HG03039 (cell line): ENCODE data around the gene GRID2.

ENCODE experiments used
- ATAC-seq: cut with Tn5 transposase; IDR thresholded peaks from one replicate; pipeline ENCODE4 v1.9.1; 2021; ENCODE audit warnings: mild to moderate bottlenecking, moderate library complexity; ENCODE audit not compliant: unreplicated experiment

The GRID2 gene

DNA sequence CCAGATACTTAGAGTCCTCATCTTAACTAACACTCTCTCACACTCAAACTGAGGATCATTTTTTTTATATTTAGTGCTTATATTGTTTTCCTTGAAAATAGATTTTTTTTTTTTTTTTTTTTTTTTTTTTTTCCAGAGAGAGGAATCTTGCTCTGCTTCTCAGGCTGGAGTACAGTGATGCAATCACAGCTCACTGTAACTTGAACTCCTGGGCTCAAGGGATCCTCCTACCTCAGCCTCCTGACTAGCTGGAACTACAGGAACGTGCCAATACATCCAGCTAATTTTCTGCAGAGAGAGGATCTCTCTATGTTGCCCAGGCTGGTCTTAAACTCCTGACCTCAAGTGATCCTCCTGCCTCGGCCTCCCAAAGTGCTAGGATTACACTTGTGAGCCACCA, 874.5 kb downstream of the GRID2 start:
- ATAC-seq = no peak

DNA sequence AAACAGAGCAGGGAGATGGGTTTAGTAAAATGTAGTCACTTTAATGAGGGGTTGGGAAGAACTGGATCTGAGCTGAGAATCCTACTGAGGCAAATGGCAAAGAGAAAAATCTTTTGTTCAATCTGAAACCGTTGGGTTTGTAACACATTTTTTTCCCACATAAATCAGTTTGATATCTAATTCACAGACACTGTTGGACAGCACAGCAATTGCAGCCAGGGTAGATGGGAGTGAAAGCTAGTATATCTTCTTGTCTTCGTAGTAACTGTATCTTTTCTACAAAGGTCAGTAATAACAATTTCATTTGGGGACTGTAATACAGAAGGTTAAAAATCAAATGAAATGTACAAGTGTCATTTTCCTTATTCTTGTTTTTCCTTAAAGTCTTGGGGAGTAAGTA, 875.3 kb downstream of the GRID2 start:
- ATAC-seq = no peak

DNA sequence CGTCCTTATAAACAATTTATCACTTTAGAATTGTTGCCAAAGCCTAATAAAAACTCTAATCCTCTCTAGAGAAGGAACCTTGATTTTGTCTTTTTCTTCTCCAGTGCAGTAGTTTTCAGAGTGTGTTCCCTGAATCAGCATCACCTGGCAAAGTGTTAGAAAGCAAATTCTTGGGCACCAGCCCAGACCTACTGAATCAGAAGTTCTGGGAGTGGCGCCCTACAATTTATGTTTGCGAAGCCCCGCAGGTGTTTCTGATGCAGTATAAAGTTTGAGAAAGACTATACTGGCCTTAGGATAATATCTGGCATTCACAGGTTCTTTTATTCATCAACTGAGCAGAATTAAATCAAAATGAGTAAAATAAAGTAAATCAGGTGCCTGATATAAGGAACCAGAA, 879.0 kb downstream of the GRID2 start:
- ATAC-seq = no peak

DNA sequence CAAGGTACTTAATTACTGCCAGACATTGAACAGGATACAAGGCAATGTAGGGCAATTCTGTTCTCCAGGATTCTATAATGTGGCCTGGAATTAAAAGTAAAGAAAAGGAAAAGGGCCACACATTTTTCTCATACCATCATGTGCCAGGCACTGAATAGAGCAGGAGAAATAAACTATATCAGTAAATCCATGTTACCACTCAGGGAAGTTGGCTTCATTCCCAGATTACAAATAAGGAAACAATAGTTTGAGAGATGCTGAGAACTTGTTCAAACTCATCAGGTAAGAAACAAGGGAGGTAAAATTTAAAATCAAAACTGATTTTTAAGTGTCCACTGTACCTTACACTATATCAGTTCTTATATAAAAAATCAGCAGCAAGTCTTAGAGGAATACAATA, 879.8 kb downstream of the GRID2 start:
- no peak for ATAC-seq

DNA sequence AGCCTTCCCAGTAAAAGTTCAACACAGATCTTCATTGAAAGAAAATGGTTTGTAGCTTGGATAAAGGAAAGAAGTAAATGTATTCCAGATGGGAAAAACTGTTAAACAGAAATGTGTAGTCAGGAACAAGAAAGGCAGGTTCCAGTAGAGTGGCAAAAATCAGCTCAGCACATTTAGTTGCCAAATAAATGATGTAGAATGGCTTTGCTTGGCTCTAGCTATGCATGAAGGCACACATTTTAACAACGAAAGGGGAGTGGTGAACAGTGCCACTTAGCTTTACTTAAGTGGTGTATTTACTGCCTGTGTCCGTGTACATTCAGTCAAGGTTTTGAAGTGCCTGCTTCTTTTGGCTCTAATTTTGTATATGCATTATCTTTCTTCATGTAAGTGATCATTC, 880.3 kb downstream of the GRID2 start:
- ATAC-seq = no peak

DNA sequence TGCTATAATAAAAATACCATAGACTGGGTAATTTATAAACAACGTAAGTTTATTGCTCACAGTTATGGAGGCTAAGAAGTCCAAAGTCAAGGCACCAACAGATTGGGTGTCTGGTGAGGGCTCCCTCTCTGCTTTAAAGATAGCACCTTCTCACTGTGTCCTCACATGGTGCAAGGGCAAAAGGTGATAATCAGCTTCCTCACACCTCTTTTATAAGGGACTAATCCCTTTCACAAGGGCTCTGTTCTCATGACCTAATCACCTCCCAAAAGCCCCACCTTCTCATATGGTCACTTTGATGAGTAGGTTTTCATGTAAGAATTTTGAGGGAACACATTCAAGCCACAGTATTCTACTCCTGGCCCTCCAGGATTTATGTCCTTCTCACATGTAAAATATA, 883.1 kb downstream of the GRID2 start:
- no peak for ATAC-seq

DNA sequence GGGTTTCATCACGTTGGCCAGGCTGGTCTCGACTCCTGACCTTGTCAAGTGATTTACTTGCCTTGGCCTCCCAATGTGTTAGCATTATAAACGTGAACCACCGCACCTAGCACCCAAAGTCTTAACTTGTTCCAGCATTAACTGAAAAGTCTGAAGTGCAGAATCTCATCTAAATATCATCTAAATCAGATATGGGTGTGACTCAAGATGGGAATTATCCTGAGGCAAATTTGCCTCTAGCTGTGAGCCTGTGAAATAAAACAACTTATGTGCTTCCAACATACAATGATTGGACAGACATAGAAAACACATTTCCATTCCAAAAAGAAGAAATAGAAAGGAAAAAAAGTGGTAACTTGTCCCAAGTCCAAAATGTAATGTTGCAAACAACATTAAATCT, 883.7 kb downstream of the GRID2 start:
- ATAC-seq = no peak

DNA sequence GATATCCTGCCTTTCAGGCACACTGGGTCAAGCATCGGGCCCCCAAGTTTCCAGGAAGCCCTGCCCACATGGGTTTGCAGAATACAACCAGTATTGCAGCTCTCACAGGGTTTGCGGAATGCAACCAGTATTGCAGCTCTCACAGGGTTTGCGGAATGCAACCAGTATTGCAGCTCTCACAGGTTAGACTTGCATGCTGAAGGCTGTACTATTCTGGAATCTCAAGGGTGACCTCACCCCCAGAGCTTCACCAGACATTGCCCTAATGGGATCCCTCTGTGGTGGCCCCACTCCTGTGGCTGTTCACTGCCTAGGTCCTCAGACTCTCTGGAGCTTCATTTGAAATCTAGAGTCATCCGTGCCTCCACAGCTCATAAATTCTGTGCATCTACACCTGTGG, 884.1 kb downstream of the GRID2 start:
- ATAC-seq = no peak

DNA sequence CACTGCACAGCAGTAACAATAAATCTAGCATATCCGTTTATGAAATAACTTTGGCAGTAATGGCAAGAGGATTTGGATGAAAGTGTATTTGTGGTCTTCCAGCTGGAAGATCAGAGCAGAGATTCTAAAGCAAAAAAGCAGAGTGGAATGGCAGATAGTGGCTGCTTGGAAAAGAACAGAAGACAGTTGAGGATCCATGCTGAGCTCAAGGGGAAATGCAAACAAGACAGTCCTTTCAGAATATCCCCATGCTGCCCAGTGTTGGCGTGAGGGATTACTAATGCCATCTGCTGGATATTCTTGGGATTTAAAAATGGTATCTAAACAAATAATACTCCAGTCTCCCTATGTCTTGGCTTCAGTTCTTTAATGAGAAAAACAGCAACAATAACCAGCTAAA, 895.7 kb downstream of the GRID2 start:
- no peak for ATAC-seq

DNA sequence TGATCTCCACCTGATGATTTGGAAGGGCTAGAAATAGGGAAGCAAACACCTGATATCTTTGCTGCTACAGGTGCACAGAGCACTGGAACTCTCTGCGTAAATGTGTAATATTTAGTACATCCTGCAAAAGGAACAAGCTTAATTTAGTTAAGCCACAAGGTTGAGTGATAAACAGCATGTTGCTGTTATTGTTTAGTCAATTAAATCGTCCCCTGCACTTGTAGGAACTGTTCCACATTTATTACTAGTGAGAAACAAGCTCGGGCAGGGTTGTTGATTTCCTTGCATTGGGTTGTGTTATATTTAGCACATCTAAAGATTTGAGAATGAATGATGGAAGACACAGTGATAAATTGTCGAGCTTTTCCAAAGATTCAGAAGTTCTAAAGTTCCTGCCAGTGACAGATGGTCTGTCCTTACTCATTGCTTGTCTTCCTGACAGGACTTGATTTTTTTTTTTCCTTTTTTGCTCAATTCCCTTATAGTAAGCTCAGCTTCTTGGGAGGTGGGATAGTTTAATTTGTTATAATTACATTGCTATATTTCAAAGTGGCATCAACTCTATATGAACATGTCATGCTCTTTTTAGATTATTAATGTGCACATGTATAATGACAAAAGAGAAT, 897.8 kb downstream of the GRID2 start:
- no peak for ATAC-seq

DNA sequence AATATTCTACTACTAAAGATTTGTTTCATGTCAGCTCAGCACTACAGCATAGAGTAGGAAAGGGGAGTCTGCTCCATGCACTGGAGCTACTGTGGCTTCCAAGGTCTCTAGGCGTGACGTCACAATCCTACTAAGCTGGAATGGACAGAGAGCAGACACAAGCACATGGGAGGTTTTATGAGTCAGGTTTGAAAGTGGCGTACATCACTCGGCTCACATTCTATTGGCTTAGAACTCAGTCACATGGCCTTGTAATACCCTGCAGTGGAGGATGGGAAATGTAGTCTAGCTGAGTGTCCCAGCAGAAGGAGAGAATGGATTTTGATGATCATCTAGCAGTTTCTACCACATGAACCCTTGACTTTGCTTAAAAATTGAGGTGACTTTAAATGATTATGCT, 899.9 kb downstream of the GRID2 start:
- no peak for ATAC-seq

DNA sequence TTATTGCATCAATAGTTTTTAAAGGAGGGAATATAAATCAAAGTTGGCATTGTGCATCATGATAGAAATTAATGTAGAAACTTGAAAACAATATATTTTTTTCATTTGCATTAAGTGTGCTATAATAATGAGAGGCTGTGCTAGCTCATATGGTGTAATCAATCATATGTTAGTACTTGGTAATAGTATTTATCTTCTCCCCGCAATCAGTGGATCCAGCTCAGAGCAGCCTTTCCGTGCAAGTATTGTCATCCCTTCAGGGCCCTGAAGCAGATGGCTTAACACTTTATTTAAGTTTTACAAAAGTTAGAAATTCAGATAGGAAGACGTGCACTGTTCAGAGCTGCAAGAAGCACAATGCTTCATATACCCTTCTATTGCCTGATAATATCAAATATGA, 908.5 kb downstream of the GRID2 start:
- ATAC-seq = no peak

DNA sequence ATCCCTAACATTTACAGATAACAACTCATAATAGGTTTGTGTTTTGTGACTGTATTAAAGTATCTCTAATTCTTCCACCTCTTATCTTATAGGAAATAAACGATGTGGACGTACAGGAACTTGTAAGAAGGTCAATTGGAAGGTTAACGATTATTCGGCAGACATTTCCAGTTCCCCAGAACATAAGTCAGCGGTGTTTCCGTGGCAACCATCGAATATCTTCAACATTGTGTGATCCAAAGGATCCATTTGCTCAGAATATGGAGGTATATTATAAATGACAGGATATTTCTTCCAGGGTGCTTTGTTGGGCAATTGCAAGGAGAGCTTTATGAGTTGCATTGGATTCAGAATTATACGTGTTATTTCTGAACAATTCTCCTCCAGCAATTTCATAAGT, 912.9 kb downstream of the GRID2 start:
- ATAC-seq = no peak

DNA sequence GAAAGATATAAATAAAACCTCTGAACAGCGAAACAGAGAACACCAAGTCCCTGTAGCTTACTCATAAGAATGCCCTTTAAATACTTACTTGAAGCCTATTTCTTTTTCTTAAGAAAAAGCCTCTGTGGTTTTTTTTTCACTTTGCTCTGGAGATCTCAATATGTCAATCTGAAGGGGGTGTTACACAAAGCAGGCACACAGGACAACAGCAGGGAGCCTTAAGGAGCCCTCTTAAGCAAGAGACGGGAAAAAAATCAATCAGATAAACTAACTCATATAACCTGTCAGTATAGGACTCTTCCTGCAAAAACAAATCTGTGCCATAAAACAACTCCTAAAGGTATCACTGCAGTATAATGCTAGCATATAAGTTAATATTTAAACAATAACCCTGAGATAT, 913.7 kb downstream of the GRID2 start:
- ATAC-seq = no peak

DNA sequence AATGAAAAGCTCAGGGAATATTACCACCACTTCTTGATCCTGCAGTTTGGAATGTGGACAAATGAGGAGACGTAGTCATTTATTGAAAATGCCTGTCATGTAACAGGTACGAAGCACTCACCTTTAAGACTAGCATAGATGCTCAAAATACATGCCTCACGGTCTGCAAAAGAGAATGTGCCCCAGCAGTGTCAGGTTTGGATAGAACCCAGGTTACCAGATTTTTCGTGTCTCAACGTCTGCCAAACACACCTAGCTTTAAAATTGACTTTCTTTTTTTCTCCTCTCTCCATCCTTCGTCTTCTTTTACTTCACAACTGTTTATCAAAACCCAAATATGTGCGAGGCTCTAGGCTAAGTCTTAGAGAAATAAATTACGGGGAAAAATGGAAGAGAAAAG, 918.0 kb downstream of the GRID2 start:
- ATAC-seq = no peak

DNA sequence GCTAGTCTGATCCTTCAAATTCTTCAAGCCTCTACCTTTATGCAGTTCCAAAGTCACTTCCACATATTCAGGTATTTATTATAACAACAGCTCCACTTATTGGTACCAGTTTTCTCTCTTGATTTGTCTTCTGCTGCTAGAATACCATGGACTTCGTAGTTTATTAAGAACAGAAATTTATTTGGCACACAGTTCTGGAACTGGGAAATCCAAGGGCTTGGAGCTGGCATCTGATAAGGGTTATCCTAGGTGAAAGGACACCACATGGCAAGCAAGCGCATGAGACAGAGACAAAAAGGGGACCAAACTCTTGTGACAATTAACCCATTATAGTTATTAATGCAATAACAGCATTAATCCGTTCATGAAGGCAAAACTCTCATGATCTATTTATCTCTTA, 924.3 kb downstream of the GRID2 start:
- no peak for ATAC-seq

DNA sequence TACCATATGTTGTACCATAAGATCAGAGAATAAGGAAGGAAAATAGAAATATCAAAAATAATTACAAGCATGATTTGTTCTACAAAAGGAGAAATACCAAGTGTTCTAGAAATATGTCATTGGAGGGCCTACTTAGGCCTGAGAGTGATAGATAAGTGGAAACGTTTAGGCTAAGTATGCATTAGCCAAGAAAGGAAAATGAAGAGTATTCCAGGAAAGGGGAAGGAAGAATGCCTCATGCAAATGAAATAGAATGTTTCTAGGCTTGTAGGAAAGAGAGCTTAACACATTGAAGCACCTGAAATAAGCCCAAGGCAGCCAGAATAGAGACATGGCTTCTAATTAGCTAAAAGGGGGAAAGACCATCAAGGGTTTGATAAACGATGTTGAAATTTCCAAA, 929.1 kb downstream of the GRID2 start:
- no peak for ATAC-seq

DNA sequence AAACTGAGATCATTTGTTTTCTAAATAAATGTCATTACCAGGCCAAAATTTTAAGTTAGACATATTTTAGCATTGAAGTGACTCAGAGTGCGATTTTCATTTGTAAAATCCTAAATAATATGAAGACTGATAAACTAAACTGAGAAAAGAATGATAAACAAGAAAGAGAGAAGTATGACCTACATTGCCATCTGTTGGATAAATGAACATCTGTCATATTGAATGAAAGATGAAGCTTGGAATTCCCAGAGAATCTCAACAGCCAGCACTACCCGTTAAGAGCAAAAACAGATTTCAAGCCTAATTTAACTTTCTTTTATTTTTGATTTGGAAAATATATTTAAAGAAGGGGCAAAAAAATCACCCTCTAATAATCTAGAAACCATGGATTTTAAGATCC, 933.8 kb downstream of the GRID2 start:
- ATAC-seq = no peak

DNA sequence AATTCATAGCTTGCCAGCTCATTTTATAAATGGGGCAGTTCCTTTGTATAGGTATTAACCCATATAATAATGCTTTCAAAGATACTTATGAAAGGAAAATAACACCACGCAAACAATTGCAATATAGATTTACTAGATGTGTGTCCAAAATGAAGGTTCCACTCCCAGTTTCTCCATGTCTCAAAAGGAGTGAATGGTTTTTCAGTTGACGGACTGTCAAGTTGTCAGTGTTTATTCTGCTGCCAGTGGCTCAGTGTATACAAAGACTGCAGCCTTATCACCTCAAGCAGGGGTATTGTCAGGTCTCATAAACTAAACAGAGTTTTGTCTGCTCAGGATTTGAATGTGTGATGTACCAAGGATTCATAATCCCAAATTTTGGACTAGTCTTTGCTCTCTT, 939.5 kb downstream of the GRID2 start:
- ATAC-seq = no peak

DNA sequence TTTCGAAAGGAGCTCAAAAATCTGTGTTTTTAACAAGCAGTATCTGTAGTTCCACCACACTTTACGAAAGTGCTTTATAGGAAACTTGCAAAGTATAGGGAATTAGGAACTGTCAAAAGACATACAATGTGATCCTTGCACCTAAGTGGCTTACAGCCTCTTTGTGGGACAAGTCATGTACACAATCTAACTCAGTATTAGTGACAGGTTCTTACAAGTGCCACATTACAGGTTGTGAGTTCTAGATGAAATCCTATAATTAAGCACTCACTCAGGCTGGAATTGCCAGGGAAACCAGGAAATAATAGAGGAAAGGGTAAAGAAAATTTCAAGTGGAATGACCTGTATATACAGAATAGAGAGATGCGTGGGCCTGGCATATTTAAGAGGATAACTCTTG, 957.4 kb downstream of the GRID2 start:
- no peak for ATAC-seq

DNA sequence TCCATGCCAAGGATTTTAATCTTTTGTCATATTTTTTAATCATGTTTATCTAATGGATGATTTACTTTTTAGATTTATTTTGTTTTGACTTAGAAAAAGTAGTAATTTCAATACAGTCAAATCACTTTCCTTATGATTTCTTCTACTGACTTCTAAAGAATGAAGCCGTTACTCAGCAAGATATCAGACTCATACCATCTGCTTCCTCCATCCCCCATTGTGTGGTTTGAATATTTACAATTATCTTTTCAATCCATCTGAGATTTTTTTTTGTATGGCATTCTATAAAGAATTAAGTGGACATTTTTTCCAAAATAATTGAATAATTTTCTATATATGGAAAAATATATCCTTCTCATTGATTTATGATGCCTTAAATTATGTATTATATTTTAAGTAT, 959.4 kb downstream of the GRID2 start:
- ATAC-seq = no peak

DNA sequence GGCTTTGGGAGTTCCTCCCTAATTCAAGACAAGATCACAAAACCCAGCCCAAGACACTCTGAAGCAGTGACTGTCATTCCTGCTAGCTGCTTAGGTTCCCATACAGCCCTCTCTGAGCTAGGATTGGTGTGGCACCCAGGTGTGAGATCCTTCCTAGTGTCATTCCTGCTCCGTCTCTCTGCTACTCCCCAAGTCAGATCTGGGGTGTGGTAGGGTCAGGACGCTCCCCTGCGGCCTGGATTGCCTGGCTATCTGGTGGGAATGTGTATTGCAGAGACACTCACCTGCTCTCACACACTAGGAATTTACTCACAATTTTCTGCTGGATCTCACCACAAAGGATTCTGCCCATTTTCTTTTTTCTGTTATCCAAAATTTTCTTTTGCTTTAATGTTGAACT, 964.0 kb downstream of the GRID2 start:
- ATAC-seq = no peak

DNA sequence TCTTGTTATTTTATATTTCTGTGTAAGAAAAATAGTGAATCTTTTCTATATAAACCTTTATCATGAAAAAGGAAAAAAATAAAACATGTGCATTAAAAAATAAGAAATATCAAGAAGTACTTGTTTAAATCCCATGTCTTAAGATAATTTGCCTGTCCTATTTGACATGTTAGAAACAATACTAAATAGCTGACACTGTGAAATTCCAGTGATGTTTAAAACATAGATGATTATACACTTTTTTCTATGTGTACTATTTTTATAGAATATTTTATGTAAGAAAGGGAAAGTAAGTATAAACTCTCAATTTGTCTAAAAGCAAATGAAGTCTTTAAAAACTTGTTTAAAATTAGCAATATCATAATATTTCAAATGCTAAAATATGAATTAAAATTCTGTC, 981.6 kb downstream of the GRID2 start:
- no peak for ATAC-seq

DNA sequence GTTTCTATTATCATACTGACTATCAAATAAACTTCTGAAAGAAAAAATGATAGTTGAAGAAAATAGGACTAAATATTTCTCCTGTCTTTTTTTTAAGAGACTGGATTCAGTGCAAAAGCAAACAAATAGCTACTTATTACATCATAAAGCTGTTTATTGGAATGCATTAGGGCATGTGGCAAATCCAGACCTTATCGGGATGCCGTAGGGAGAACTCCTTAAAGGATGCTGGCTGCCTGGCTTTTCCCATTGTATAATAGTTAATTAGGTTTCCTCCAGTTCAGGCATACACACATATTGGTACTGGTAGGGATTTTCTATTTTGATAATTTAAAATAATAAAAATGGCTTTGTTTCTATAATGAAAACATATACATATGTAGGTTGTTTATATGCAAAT, 985.5 kb downstream of the GRID2 start:
- no peak for ATAC-seq
